Activated naive CD8-positive, alpha-beta T cell (primary cell): ENCODE results near the gene ZG16B.

Source experiments
- H3K27ac Mint-ChIP-seq: one replicate; pipeline ENCODE4 v1.8.0; 2021; ENCODE audit warnings: mixed read lengths
- H3K27me3 Mint-ChIP-seq: one replicate; pipeline ENCODE4 v1.8.0; 2021; ENCODE audit warnings: mixed read lengths
- H3K36me3 Mint-ChIP-seq: one replicate; pipeline ENCODE4 v1.8.0; 2021; ENCODE audit warnings: mixed read lengths
- H3K4me1 Mint-ChIP-seq: one replicate; pipeline ENCODE4 v1.8.0; 2021; ENCODE audit warnings: low read depth, mixed read lengths
- H3K4me3 Mint-ChIP-seq: one replicate; pipeline ENCODE4 v1.8.0; 2021; ENCODE audit warnings: mild to moderate bottlenecking, mixed read lengths
- H3K9me3 Mint-ChIP-seq: one replicate; pipeline ENCODE4 v1.8.0; 2021; ENCODE audit warnings: low read depth, mixed read lengths

Gene ZG16B

DNA sequence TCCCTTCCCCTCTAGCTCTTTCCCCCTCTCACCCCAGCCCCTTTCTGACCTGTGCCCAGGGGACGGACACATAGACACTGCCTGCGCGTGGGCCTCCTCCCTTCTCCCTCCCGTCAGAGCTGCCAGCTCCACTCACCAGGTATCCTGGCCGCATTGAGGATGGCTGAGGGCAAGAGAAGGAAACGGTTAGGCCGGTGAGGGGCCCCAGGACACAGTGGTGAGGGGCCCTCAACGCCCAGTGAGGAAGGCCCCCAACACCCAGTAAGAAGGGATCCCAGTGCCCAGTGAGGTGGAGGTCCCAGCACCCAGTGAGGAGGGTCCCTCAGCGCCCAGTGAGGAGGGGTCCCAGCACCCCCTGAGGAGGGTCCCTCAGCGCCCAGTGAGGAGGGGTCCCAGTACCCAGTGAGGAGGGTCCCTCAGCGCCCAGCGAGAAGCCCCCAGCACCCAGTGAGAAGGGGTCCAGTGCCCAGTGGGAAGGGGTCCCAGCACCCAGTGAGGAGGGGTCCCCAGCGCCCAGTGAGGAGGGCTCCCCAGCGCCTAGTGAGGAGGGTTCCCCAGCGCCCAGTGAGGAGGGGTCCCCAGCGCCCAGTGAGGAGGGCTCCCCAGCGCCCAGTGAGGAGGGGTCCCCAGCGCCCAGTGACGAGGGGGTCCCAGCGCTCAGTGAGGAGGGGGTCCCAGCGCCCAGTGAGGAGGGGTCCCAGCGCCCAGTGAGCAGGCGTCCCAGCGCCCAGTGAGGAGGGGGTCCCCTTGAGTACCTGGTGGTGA lies 26.8 kb downstream of the ZG16B start:
- Mint-ChIP-seq H3K27me3 (peaks cover 2% of the 10 kb centered on the region), H3K36me3 (peaks cover 8% of the 10 kb centered on the region), H3K4me1 (peaks cover 5% of the 10 kb centered on the region), H3K27ac (no peak overlapping the region), H3K4me3 (no peak overlapping the region), H3K9me3 (peaks cover 9% of the 10 kb centered on the region)

DNA sequence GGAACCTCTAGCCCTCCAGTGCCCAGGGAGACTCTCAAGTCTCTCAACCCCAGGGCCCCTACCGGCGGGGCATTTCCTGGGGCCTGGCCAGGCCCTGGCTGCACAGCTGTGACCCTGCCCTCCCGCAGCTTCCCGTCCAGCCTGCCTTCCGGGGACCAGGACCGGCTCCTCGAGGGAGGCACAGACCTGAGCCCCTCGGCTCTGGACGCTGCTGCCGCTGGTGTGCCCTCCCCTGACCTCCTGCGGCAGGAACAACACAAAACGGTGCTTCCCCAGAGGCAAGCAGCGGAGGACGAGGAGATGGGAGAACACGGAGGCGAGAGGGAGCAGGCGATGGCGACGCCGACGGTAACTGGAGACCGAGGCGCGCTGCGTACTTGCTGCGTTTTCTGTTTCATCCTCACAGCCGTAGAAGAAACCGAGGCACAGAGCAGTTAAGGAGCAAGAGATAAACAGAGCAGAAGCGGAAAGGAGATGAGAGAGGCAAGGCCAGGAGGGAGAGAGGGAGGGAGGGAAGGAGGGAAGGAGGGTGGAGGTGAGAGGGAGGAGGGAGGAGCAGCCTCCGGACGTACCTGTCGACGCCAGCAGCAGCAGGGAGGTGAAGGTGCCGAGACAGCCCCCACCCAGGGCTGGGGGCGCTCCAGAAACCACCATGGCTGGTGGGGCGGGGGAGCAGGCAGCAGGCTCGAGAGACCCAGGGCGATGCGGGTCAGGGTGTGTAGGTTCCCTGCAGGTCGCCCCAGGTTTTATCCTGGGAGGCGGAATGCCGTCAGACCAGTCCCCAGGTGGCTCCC lies 27.5 kb downstream of the ZG16B start, which contains the start of gene PRSS22:
Gene PRSS22, minus strand, starts transcription at position 720 of the 794 bp plus-strand sequence. Its CDS starts 66 bp downstream, at position 654.
- Mint-ChIP-seq H3K4me1 (peaks cover 5% of the 10 kb centered on the region), H3K9me3 (peaks cover 9% of the 10 kb centered on the region), H3K27me3 (peaks cover 2% of the 10 kb centered on the region), H3K4me3 (peak within 1 kb of the TSS; percentile 79), H3K27ac (no peak within 1 kb of the TSS), H3K36me3 (peaks cover 8% of the 10 kb centered on the region)

DNA sequence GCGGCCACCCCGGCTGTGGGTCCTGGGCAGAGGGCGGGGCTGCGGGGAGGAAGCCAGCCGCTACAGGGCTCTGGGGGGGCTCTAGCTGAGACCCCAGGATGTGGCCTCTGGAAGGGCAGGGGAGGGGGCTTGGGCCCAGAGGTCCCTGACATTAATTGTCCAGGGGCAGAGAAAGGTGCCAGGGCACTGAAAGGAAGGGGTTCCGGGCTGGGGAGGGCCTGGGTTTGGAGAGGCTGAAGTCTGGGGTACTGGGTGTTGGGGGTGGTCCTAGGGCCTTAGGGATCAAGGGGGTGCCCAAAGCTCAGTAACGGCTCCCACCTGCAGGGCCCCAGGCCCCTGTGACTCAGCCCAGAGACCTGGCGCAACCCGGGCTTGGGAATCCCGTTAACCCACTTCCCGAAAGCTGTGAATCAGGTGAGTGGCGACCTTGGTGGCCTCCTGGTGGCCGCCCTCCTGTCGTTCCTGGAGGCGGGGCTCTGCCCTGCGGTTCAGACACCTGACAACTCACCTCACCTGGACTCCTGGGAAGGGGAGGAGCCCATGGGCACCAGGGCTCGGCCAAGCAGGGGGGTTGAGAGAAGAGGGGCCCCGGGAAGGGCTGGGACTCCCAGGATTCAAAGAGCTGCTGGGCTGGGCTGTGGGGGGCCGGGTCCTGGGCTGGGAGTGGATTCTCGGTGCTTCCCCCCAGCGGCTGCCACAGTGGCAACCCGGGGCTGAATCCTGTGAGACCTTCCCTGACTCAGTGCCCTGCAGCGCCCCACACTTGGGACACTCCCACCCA lies 28.3 kb downstream of the ZG16B start:
- Mint-ChIP-seq H3K27ac (no peak overlapping the region), H3K4me1 (peaks cover 5% of the 10 kb centered on the region), H3K9me3 (peaks cover 9% of the 10 kb centered on the region), H3K27me3 (peaks cover 2% of the 10 kb centered on the region), H3K4me3 (no peak overlapping the region), H3K36me3 (peaks cover 8% of the 10 kb centered on the region)

DNA sequence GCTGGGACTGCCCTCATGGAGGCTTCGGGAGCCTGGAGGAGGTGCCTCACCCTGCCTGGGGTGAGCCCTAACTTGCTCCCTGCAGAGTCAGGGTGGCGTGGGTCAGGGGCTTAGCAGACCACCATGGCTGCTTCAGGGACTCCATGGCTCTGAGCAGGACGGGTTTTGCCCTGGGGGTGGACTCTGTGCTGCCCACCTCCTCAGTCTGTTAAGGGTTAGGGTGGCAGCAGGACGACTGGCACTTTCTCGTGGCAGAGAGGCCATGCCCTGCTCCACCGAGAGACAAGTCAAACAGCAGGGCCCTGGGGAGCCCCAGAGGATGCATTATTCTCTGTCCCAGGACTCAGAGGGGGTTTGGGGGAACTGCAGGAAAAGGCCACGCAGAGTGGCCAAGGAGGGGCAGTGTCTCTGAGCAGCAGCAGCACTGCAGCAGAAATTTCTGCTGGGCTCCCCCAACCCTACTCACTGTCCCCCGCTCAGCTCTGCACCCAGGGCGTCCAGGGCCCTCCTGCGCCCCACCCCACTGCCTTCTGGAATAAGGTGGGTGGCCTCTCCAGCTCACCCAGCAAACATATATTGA lies 29.7 kb downstream of the ZG16B start:
- Mint-ChIP-seq H3K27ac (no peak overlapping the region), H3K4me3 (no peak overlapping the region), H3K9me3 (no peaks in the 10 kb centered on the region), H3K36me3 (no peaks in the 10 kb centered on the region), H3K4me1 (peaks cover 5% of the 10 kb centered on the region), H3K27me3 (peaks cover 2% of the 10 kb centered on the region)

DNA sequence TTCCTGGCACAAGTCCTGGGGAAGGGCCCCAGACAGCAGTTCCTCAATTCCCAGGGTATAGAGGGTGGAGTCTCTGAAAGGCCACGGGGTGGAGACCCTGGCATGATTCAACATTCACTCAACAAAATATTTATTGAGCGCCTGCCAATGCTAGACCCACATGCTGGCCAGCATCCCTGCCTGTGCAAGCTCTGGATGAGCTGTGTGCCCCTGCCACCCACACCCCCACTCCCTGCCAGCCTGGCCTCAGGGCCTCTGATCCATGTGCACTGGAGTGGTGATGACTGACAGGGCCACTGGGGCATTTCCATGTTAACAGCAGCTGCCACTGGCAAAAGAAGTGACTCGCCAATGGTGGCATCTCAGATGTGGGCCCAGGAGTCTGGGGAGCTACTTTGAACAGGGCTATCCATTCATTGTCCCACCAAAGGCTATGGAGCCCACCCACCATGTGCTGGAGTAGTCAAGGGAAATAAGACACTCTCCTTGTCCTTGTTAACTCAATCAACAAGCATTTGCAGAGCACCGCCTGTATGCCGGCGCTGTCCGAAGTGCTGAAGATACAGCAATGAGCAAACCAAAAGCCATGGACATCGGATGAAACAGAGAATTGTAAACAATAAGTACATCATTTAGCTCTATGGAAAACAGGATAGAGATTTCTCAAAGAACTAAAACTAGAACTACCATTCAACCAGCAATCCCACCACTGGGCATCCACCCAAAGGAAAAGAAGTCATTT lies 30.9 kb downstream of the ZG16B start:
- no peaks in the 10 kb centered on the region for H3K9me3 Mint-ChIP-seq
- H3K4me1 Mint-ChIP-seq, result peaks cover 6% of the 10 kb centered on the region
- H3K36me3 Mint-ChIP-seq, result no peaks in the 10 kb centered on the region
- peaks cover 2% of the 10 kb centered on the region for H3K27me3 Mint-ChIP-seq
- no peak overlapping the region for H3K27ac Mint-ChIP-seq
- H3K4me3 Mint-ChIP-seq, result no peak overlapping the region

DNA sequence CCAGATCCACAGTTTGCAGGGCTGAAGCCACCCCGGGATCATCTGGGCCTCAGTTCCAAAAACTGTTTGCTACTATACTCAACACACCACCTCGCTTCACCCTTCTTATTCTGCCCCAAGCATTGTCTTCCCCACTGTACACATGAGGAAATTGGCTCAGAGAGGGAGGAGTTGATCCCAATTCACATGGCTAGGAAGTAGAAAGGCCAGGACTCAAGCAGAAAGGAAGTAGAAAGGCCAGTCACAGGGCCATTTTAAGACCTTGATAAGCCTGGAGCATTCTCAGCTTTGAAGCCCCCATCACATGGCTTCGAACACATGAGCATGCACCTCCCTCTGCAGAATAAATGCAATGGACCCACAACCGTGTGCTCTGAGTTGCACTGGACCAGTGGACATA lies 35.5 kb downstream of the ZG16B start:
- H3K4me1 Mint-ChIP-seq, result peaks cover 14% of the 10 kb centered on the region
- H3K27me3 Mint-ChIP-seq, result peaks cover 2% of the 10 kb centered on the region
- no peaks in the 10 kb centered on the region for H3K36me3 Mint-ChIP-seq

DNA sequence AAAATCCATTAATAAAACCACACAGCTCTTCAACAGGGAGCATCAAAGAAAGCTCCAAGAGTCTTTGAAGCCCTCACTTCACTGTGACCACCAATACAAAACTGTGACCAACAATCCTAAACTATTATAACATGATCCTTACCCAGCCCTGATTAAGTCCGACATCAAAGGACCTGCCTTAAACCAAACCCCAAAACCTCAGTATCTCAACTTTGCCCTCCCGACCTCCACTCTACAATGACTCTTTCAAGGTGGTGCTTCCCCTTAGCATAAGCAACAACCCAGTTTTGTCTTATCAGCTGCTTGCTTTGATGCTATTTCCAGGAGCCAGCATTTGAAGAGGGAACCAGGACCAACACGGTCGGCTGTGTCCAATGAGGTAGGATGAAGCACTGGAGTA lies 36.3 kb downstream of the ZG16B start:
- Mint-ChIP-seq H3K36me3 (no peaks in the 10 kb centered on the region), H3K27me3 (no peaks in the 10 kb centered on the region), H3K27ac (peak overlapping the region; percentile 29), H3K9me3 (no peaks in the 10 kb centered on the region), H3K4me3 (peak overlapping the region; percentile 64), H3K4me1 (peaks cover 14% of the 10 kb centered on the region)

More for the DNA sequence above, 35.5 kb downstream of the ZG16B start:
- H3K27ac Mint-ChIP-seq, result peak overlapping the region; percentile 16
- H3K4me3 Mint-ChIP-seq, result no peak overlapping the region
- no peaks in the 10 kb centered on the region for H3K9me3 Mint-ChIP-seq

DNA sequence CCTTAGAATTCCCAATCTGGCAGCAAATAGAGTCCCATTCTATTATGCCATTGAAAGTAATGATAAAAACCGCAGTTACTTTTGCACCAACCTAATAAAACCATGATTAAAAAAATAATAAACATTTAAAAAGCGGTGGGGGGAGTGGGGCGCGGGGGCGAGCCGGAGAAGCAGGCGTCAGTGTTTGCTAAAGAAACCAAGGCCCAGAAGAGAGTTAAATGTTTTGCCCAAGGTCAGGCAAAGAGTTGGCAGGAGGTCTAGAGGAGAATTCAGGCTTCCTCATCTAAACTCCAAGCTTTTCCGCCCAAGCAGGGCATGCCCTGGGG lies 37.5 kb downstream of the ZG16B start:
- Mint-ChIP-seq H3K9me3 (no peaks in the 10 kb centered on the region), H3K36me3 (no peaks in the 10 kb centered on the region), H3K27ac (peak overlapping the region; percentile 76), H3K4me3 (peak overlapping the region; percentile 91), H3K27me3 (no peaks in the 10 kb centered on the region), H3K4me1 (peaks cover 14% of the 10 kb centered on the region)

DNA sequence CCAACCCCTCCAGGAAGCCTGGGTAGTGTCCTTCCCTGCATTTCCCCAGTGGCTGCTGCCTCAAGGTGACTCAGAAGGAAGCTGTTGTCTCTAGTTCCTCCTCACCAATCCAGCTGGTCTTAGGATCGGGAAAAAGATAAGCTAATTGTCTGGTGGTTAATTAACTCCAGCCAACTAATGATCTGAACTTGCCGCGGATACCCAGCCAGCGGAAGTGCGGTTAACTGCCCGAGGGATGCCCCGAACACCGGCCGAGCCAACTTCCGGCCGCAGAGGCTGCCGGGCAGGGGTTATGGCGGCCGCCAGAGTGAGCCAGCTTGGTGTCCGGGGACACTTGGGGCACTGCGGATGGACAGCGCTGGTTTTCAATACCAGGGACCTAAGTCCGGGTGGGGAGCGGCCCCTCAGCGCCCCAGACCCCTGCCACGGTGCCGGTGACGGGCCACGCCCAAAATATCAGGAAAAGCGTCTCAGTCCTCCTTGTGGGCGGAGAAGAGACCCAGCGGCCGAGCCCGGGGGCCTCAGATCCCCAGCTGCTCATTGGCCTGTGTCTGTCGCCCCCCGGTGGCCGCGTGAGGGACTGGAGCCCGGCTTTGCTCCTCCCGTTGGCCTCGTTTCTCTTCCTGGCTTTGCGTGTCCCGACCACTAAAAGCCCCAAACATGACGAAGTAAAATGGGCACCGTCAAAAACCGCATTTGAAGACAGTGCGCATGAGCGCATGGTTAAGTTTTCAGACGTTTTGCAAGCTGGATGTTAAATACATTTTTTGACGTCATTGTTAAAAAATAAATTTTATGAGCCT lies 38.1 kb downstream of the ZG16B start:
- H3K9me3 Mint-ChIP-seq, result no peaks in the 10 kb centered on the region
- peak overlapping the region; percentile 76 for H3K27ac Mint-ChIP-seq
- H3K4me1 Mint-ChIP-seq, result peaks cover 14% of the 10 kb centered on the region
- H3K4me3 Mint-ChIP-seq, result peak overlapping the region; percentile 91
- no peaks in the 10 kb centered on the region for H3K27me3 Mint-ChIP-seq
- no peaks in the 10 kb centered on the region for H3K36me3 Mint-ChIP-seq

DNA sequence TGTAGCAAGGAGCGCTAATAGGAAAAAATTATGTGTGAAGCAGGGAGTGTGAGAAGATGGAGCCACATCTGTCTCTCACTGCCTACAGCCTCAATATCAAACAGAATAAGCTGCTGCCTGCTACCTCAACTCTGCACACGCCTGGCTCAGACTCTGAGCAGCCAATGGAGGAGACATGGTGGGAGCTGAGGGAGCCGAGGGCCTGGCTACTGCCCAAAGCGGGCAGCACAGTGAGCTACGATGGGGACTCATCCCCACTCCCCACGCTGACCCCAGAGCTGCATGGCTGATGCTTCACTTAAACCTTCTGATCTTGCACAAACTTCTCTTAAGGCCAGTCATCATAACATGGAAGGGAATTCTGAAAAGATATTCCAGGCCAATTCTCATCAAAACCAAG lies 41.8 kb downstream of the ZG16B start:
- no peak overlapping the region for H3K4me3 Mint-ChIP-seq
- no peaks in the 10 kb centered on the region for H3K27me3 Mint-ChIP-seq
- H3K9me3 Mint-ChIP-seq, result no peaks in the 10 kb centered on the region
- no peaks in the 10 kb centered on the region for H3K36me3 Mint-ChIP-seq
- peaks cover 6% of the 10 kb centered on the region for H3K4me1 Mint-ChIP-seq
- no peak overlapping the region for H3K27ac Mint-ChIP-seq

DNA sequence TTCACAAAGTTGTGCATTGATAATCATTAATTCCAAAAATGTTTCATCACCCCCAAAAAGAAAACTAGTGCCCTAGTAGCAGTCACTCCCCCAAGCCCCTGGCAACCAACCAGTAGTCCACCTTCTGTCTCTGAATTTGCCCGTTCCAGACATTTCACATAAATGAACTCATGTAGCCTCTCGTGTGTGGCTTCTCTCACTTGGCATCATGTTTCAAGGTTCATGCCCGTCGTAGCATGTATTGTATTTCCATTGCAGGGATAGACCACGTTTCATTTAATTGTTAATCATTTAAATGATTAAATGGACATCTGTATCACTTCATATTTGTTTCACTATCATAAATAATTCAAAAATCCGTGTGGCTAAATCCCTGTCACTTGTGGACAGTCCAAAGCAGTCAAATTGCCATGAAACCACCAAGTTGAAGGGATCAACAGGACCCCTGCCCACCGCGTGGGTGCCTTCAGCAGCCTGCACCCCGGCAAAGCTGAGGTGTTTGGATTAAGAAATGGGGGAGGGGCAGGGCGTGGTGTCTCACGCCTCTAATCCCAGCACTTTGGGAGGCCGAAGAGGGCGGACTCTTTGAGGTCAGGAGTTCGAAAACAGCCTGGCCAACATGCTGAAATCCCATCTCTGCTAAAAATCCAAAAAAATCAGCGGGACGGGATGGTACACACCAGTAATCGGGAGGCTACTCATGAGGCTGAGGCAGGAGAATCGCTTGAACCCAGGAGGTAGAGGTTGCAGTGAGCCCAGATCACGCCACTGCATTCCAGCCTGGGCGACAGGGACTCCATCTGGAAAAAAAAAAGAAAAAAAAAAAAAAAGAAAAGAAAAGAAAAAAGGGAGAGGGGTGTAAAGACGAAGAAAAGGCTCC lies 44.2 kb downstream of the ZG16B start:
- H3K4me1 Mint-ChIP-seq, result no peaks in the 10 kb centered on the region
- H3K9me3 Mint-ChIP-seq, result no peaks in the 10 kb centered on the region
- H3K27me3 Mint-ChIP-seq, result no peaks in the 10 kb centered on the region
- H3K4me3 Mint-ChIP-seq, result no peak overlapping the region
- no peak overlapping the region for H3K27ac Mint-ChIP-seq
- no peaks in the 10 kb centered on the region for H3K36me3 Mint-ChIP-seq

DNA sequence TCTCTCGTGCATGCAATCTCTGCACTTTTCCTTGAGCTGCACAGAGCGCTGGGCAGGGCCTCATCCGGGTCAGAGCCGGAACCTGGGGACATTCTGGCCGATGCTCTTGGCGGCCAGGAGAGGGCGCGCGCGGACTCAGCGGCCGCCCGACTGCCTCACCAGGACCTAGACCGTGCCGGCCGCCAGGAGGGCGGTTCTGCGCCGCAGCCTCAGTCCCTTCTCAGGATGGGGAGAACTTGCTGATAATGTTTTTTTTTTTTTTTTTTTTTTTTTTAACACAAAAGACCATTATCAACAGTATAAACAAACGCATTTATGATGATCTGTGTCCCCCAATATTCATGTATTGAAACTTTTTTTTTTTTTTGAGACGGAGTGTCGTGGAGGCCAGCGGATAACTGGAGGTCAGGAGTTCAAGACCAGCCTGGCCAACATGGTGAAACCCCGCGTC lies 44.8 kb downstream of the ZG16B start:
- Mint-ChIP-seq H3K27ac (no peak overlapping the region), H3K36me3 (no peaks in the 10 kb centered on the region), H3K4me3 (no peak overlapping the region), H3K27me3 (no peaks in the 10 kb centered on the region), H3K4me1 (no peaks in the 10 kb centered on the region), H3K9me3 (no peaks in the 10 kb centered on the region)
